Peyer's patch (tissue), 4 donors: ENCODE data around the gene ZC3H11A. TPM values are rescaled to one million over a fixed set of nuclear protein-coding genes. Genes with fewer than 3 reads are reported as not detected.

ENCODE experiments used
- DNase-seq, 3 donors: peaks; one replicate each; pipeline ENCODE4 v3.0.0-alpha.2; 2017 to 2019
- H3K27ac ChIP-seq, 4 donors: fragments of 200-600 bp; sonication (generic); one replicate each; pipeline ENCODE4 v1.5.1; 2016 to 2019
- H3K27me3 ChIP-seq, 2 donors: fragments of 200-600 bp; sonication (generic); one replicate each; pipeline ENCODE4 v1.5.1; 2019
- H3K36me3 ChIP-seq, 3 donors: fragments of 200-600 bp; sonication (generic); one replicate each; pipeline ENCODE4 v1.5.1; 2016 to 2019
- H3K4me1 ChIP-seq, 4 donors: fragments of 200-600 bp; sonication (generic); one replicate each; pipeline ENCODE4 v1.5.1; 2016 to 2019
- H3K4me3 ChIP-seq, 4 donors: fragments of 200-600 bp; sonication (generic); 1 replicate in 3 of 4; 2 replicates in 1 of 4; pipeline ENCODE4 v1.5.1; 2016 to 2019; ENCODE audit warnings: mild to moderate bottlenecking in 1 of 4
- H3K9me3 ChIP-seq, 4 donors: fragments of 200-600 bp; sonication (generic); one replicate each; pipeline ENCODE4 v1.5.1; 2016 to 2019; ENCODE audit warnings: mild to moderate bottlenecking in 1 of 4
- CTCF ChIP-seq, 6 experiments: fragments of 450-650 bp in 4 of 6; fragments of 200-600 bp in 2 of 6; sonication (generic) in 1 of 6; IDR thresholded peaks; one replicate each; pipeline ENCODE4 v1.5.1; 2017 to 2019; ENCODE audit warnings: antibody characterized with exemption in 6 of 6, mild to moderate bottlenecking in 3 of 6, moderate library complexity in 1 of 6
- POLR2A ChIP-seq, 2 donors: fragments of 450-650 bp; IDR thresholded peaks; one replicate each; pipeline ENCODE4 v1.5.1; 2017; ENCODE audit warnings: antibody characterized with exemption in 2 of 2, mild to moderate bottlenecking in 2 of 2, moderate library complexity in 2 of 2
- total RNA-seq, 4 donors: library from RNA; depleted of rRNA; stranded (reverse); fragments of >200 nt; gene quantifications; one replicate each; pipeline ENCODE4 v1.1.0, GENCODE V29; 2016

The ZC3H11A gene
- total RNA-seq, 4 donors from 2014 or later = 78.2 to 122 (median 101) TPM

GRCh38 chr1:203813581-203814341 lies 18.3 kb downstream of the ZC3H11A start:
- no peaks in the 10 kb centered on the region for H3K9me3 ChIP-seq
- H3K36me3 ChIP-seq = peaks cover 0 to 66% (median 0%) of the 10 kb centered on the region in 3 donors
- H3K4me1 ChIP-seq = no peaks in the 10 kb centered on the region
- TF ChIP-seq CTCF (IDR thresholded peaks at IDR 0.05) (no peak), POLR2A (IDR thresholded peaks at IDR 0.05) (no peak)
- no peak for DNase-seq
- no peak overlapping the region for H3K4me3 ChIP-seq
- no peaks in the 10 kb centered on the region for H3K27me3 ChIP-seq
- H3K27ac ChIP-seq = no peak overlapping the region

GRCh38 chr1:203818399-203818798 lies 23.0 kb downstream of the ZC3H11A start:
- no peak for DNase-seq
- no peak overlapping the region for H3K4me3 ChIP-seq
- no peaks in the 10 kb centered on the region for H3K27me3 ChIP-seq
- H3K4me1 ChIP-seq = no peaks in the 10 kb centered on the region
- H3K36me3 ChIP-seq = peaks cover 0 to 81% (median 0%) of the 10 kb centered on the region in 3 donors
- no peaks in the 10 kb centered on the region for H3K9me3 ChIP-seq
- TF ChIP-seq POLR2A (IDR thresholded peaks at IDR 0.05) = no peak
- no peak for TF ChIP-seq CTCF (IDR thresholded peaks at IDR 0.05)
- no peak overlapping the region for H3K27ac ChIP-seq

GRCh38 chr1:203823306-203823705 lies 27.9 kb downstream of the ZC3H11A start:
- Histone ChIP-seq H3K9me3 (no peaks in the 10 kb centered on the region), H3K4me3 (no peak overlapping the region), H3K27me3 (no peaks in the 10 kb centered on the region), H3K27ac (no peak overlapping the region), H3K4me1 (no peaks in the 10 kb centered on the region), H3K36me3 (peaks cover 0 to 74% (median 0%) of the 10 kb centered on the region in 3 donors)
- DNase-seq = no peak
- no peak for TF ChIP-seq POLR2A (IDR thresholded peaks at IDR 0.05)
- TF ChIP-seq CTCF (IDR thresholded peaks at IDR 0.05) = no peak

GRCh38 chr1:203826175-203826574 lies 30.8 kb downstream of the ZC3H11A start:
- no peaks in the 10 kb centered on the region for H3K9me3 ChIP-seq
- H3K27me3 ChIP-seq = no peaks in the 10 kb centered on the region
- no peak overlapping the region for H3K27ac ChIP-seq
- no peak for TF ChIP-seq CTCF (IDR thresholded peaks at IDR 0.05)
- H3K36me3 ChIP-seq = peaks cover 0 to 74% (median 0%) of the 10 kb centered on the region in 3 donors
- H3K4me3 ChIP-seq = no peak overlapping the region
- no peak for DNase-seq
- no peaks in the 10 kb centered on the region for H3K4me1 ChIP-seq

- no peak for TF ChIP-seq CTCF (IDR thresholded peaks at IDR 0.05)
- TF ChIP-seq POLR2A (IDR thresholded peaks at IDR 0.05) = no peak
- Histone ChIP-seq H3K27me3 (no peaks in the 10 kb centered on the region), H3K36me3 (peaks cover 0 to 74% (median 0%) of the 10 kb centered on the region in 3 donors), H3K9me3 (no peaks in the 10 kb centered on the region), H3K4me3 (no peak overlapping the region), H3K4me1 (no peaks in the 10 kb centered on the region), H3K27ac (no peak overlapping the region)
- DNase-seq = no peak
These were observed 32.6 kb downstream of the ZC3H11A start for GRCh38 chr1:203828002-203828401.
